HepG2 (cell line): ENCODE results near the gene NFKB1. TPM values are rescaled to one million over a fixed set of nuclear protein-coding genes. Genes with fewer than 3 reads are reported as not detected.

Experiments
- ATAC-seq: fragments of 200-7000 bp; cut with Tn5 transposase; 3 replicates; pipeline ENCODE4 v1.9.1; 2020; ENCODE audit warnings: mild to moderate bottlenecking, moderate library complexity
- BruUV-seq: library from RNA; stranded (reverse); fragments of 400-500 nt; replicated peaks from 2 replicates; lab custom pipeline; 2021; lab: Mats Ljungman, UMichigan
- CTCF ChIA-PET: fragments of 300-600 bp; formaldehyde crosslinking; extraction: SDS; loops from one replicate; lab custom pipeline; 2021; ENCODE audit warnings: low total read pairs, inconsistent platforms, low intra/inter-chr PET ratio; lab: Yijun Ruan, JAX
- POLR2A ChIA-PET: fragments of 350-600 bp; sonication (Branson Sonifier 250); formaldehyde crosslinking; loops from one replicate; lab custom pipeline; 2020; ENCODE audit warnings: antibody characterized with exemption, inconsistent platforms; lab: Yijun Ruan, JAX
- DNase-seq: peaks from one replicate; pipeline ENCODE4 v3.0.0-alpha.2; 2015; ENCODE audit warnings: low spot score
- FAIRE-seq: peaks from 3 replicates; lab custom pipeline; 2011; peaks lifted over from hg19 to GRCh38; lab: Jason Lieb, UNC
- H2AFZ ChIP-seq: one replicate; pipeline ENCODE4 v1.6.1; 2011; ENCODE audit warnings: low read length, inconsistent platforms
- H3K27ac ChIP-seq: fragments of 300-600 bp; 3 replicates; pipeline ENCODE4 v1.8.0; 2011; ENCODE audit warnings: mixed run types, mild to moderate bottlenecking, mixed read lengths, low read length, inconsistent platforms; ENCODE audit not compliant: insufficient read depth; ENCODE audit errors: extremely low read length
- H3K27me3 ChIP-seq, 2 experiments: fragments of 200-600 bp in 1 of 2; 2 replicates in 1 of 2; 3 replicates in 1 of 2; pipeline versions ENCODE4 v1.6.0 to v1.8.0; 2011; ENCODE audit warnings: low read length in 2 of 2, mild to moderate bottlenecking in 2 of 2, moderate library complexity in 2 of 2, inconsistent platforms in 1 of 2; ENCODE audit not compliant: insufficient read depth in 2 of 2, control insufficient read depth in 1 of 2
- H3K36me3 ChIP-seq, 2 experiments: fragments of 200-600 bp in 1 of 2; replicated peaks in 1 of 2; 2 replicates in 1 of 2; 3 replicates in 1 of 2; pipeline versions ENCODE4 v1.5.1 to v1.8.0; 2011; ENCODE audit warnings: low read length in 2 of 2, inconsistent platforms in 1 of 2; ENCODE audit not compliant: insufficient read depth in 2 of 2, control insufficient read depth in 1 of 2
- H3K4me1 ChIP-seq: 2 replicates; pipeline ENCODE4 v1.5.1; 2012; ENCODE audit warnings: low read length, inconsistent platforms; ENCODE audit not compliant: insufficient read depth
- H3K4me2 ChIP-seq: 2 replicates; pipeline ENCODE4 v1.6.0; 2011; ENCODE audit warnings: low read depth, low read length, inconsistent platforms
- H3K4me3 ChIP-seq, 3 experiments: fragments of 200-600 bp in 1 of 3; sonication (generic), shearing (Covaris generic) in 1 of 3; replicated peaks in 1 of 3; 2 replicates each; pipeline ENCODE4 v1.5.1; 2011 to 2016; ENCODE audit warnings: low read length in 3 of 3, inconsistent platforms in 2 of 3, low read depth in 2 of 3, mild to moderate bottlenecking in 2 of 3, control low read depth in 1 of 3, mixed read lengths in 1 of 3; ENCODE audit not compliant: insufficient read depth in 1 of 3
- H3K79me2 ChIP-seq: one replicate; pipeline ENCODE4 v1.6.1; 2011; ENCODE audit warnings: low read length, inconsistent platforms; ENCODE audit not compliant: insufficient read depth
- H3K9ac ChIP-seq: 2 replicates; pipeline ENCODE4 v1.6.0; 2011; ENCODE audit warnings: mild to moderate bottlenecking, low read depth, low read length, inconsistent platforms; ENCODE audit not compliant: insufficient read depth
- H3K9me3 ChIP-seq: 2 replicates; pipeline ENCODE4 v1.5.1; 2012; ENCODE audit warnings: mild to moderate bottlenecking, low read length
- H4K20me1 ChIP-seq: 2 replicates; pipeline ENCODE4 v1.6.0; 2011; ENCODE audit warnings: inconsistent platforms, mild to moderate bottlenecking, low read length, moderate library complexity; ENCODE audit not compliant: insufficient read depth
- ATM ChIP-seq: fragments of 450-650 bp; IDR thresholded peaks from 2 replicates; pipeline ENCODE4 v1.7.1; 2017; ENCODE audit warnings: mild to moderate bottlenecking, borderline replicate concordance
- CHCHD3 ChIP-seq: sonication (generic); formaldehyde crosslinking; IDR thresholded peaks from 2 replicates; pipeline ENCODE4 v1.8.0; 2022; ENCODE audit warnings: mild to moderate bottlenecking, missing genetic modification reagents, moderate library complexity
- CREM ChIP-seq, 2 experiments: sonication (generic) in 1 of 2; formaldehyde crosslinking in 1 of 2; IDR thresholded peaks; 2 replicates each; pipeline versions ENCODE4 v1.4.0 to v1.6.1; 2016 to 2020; ENCODE audit warnings: antibody characterized with exemption in 1 of 2, mild to moderate bottlenecking in 1 of 2, missing genetic modification reagents in 1 of 2
- ELF1 ChIP-seq: sonication (generic); formaldehyde crosslinking; IDR thresholded peaks from 2 replicates; pipeline ENCODE4 v1.4.0; 2020; ENCODE audit warnings: missing genetic modification reagents
- ELF3 ChIP-seq: IDR thresholded peaks from 2 replicates; pipeline ENCODE4 v1.6.1; 2016; ENCODE audit warnings: missing genetic modification reagents, missing compliant biosample characterization
- FOXK2 ChIP-seq: fragments of 450-650 bp; IDR thresholded peaks from 2 replicates; pipeline ENCODE4 v1.6.1; 2016
- KDM1A ChIP-seq: IDR thresholded peaks from 2 replicates; pipeline ENCODE4 v1.6.1; 2016; ENCODE audit warnings: missing compliant biosample characterization
- KDM3A ChIP-seq: IDR thresholded peaks from 2 replicates; pipeline ENCODE4 v1.6.1; 2018; ENCODE audit warnings: low read depth, missing compliant biosample characterization
- KDM5B ChIP-seq: sonication (generic); formaldehyde crosslinking; IDR thresholded peaks from 2 replicates; pipeline ENCODE4 v1.4.0; 2020; ENCODE audit warnings: missing genetic modification reagents, mild to moderate bottlenecking, borderline replicate concordance
- SAFB2 ChIP-seq: sonication (generic); formaldehyde crosslinking; IDR thresholded peaks from 2 replicates; pipeline ENCODE4 v1.5.1; 2020; ENCODE audit warnings: missing genetic modification reagents, low read depth, mild to moderate bottlenecking, borderline replicate concordance
- ZNF317 ChIP-seq: sonication (generic); formaldehyde crosslinking; IDR thresholded peaks from 2 replicates; pipeline ENCODE4 v1.5.0; 2020; ENCODE audit warnings: mild to moderate bottlenecking, missing genetic modification reagents
- WGBS: methylation state at CpG from one replicate; pipeline ENCODE4 v1.1.6; 2017; ENCODE audit warnings: low lambda C conversion rate; 5-methylcytosine and 5-hydroxymethylcytosine counted together
- in situ Hi-C: cut with HindIII; loops from 2 replicates; pipeline ENCODE4 v1.10.0; 2017; ENCODE audit warnings: low pct_unique_long_range_greater_than_20kb; ENCODE audit not compliant: extremely low pct_ligation_motif_present
- intact Hi-C: fragments of 100-400 bp; cut with micrococcal nuclease; formaldehyde crosslinking; loops from one replicate; pipeline ENCODE4 v1.10.0; 2022; ENCODE audit not compliant: unreplicated experiment
- polyA plus RNA-seq, 8 experiments: library from polyadenylated mRNA; depleted of rRNA in 3 of 8; stranded (reverse) in 7 of 8; unstranded in 1 of 8; fragments of >200 nt; fragmentation: Illumina TruSeq in 4 of 8; extraction: Trizol in 4 of 8; gene quantifications; 2 replicates each; pipeline versions ENCODE4 v1.2.1 to v1.2.3, GENCODE V29; 2011 to 2016; ENCODE audit warnings: low read depth in 4 of 8, missing spikeins in 1 of 8, mixed read lengths in 1 of 8; ENCODE audit not compliant: insufficient read depth in 1 of 8
- total RNA-seq, 5 experiments: library from RNA; depleted of rRNA; stranded (reverse); fragments of >200 nt; fragmentation: Illumina TruSeq; extraction: Trizol; gene quantifications; 2 replicates each; pipeline ENCODE4 v1.2.3, GENCODE V29; 2016; ENCODE audit warnings: low read depth in 1 of 5
- TF ChIP-seq, protein P1 (sequence below): sonication (generic); formaldehyde crosslinking; IDR thresholded peaks from 2 replicates; pipeline ENCODE4 v1.4.0; 2020; ENCODE audit warnings: mild to moderate bottlenecking, missing genetic modification reagents
- TF ChIP-seq, protein P2 (sequence below): sonication (generic); formaldehyde crosslinking; IDR thresholded peaks from 2 replicates; pipeline ENCODE4 v1.4.0; 2020; ENCODE audit warnings: missing genetic modification reagents, borderline replicate concordance
- TF ChIP-seq, protein P3 (sequence below): sonication (generic); formaldehyde crosslinking; IDR thresholded peaks from 2 replicates; pipeline ENCODE4 v1.4.0; 2020; ENCODE audit warnings: missing genetic modification reagents

Gene NFKB1
- total and polyA plus RNA-seq, 2 of the 13 experiments (the other 11 are each of a cell fraction or from before 2014, with no cell fraction given), result 15.4 to 31.6 TPM

DNA sequence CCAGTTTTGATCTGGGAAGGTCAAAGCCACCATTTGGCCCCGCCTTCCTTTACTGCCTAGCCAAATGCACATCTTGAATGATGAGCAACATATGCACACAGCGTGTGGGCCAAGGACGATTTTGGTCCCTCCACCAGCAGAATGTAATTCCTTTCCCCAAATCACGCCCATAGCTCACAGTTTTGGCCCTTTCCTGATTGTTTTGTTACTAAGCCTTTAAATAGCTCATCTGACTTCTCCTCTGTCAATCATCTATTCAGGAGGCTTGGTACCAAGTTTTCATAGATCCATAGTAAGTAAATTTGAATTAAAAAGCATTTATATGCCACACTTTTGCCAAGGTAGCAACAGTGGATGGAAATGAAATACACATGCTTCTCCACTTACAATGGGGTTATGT, 123.3 kb downstream of the NFKB1 start (continued):
- TF ChIP-seq, protein P1, sequence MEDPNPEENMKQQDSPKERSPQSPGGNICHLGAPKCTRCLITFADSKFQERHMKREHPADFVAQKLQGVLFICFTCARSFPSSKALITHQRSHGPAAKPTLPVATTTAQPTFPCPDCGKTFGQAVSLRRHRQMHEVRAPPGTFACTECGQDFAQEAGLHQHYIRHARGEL (CRISPR knock-in tag), result no peak
- no peak for TF ChIP-seq CREM (IDR thresholded peaks at IDR 0.05)
- no peak for TF ChIP-seq CREM (CRISPR knock-in tag; IDR thresholded peaks at IDR 0.05)
- TF ChIP-seq CHCHD3, result no peak
- no peak for TF ChIP-seq ELF1 (CRISPR knock-in tag)
- TF ChIP-seq ATM, result no peak
- no peak for TF ChIP-seq ZNF317
- TF ChIP-seq, protein P2, sequence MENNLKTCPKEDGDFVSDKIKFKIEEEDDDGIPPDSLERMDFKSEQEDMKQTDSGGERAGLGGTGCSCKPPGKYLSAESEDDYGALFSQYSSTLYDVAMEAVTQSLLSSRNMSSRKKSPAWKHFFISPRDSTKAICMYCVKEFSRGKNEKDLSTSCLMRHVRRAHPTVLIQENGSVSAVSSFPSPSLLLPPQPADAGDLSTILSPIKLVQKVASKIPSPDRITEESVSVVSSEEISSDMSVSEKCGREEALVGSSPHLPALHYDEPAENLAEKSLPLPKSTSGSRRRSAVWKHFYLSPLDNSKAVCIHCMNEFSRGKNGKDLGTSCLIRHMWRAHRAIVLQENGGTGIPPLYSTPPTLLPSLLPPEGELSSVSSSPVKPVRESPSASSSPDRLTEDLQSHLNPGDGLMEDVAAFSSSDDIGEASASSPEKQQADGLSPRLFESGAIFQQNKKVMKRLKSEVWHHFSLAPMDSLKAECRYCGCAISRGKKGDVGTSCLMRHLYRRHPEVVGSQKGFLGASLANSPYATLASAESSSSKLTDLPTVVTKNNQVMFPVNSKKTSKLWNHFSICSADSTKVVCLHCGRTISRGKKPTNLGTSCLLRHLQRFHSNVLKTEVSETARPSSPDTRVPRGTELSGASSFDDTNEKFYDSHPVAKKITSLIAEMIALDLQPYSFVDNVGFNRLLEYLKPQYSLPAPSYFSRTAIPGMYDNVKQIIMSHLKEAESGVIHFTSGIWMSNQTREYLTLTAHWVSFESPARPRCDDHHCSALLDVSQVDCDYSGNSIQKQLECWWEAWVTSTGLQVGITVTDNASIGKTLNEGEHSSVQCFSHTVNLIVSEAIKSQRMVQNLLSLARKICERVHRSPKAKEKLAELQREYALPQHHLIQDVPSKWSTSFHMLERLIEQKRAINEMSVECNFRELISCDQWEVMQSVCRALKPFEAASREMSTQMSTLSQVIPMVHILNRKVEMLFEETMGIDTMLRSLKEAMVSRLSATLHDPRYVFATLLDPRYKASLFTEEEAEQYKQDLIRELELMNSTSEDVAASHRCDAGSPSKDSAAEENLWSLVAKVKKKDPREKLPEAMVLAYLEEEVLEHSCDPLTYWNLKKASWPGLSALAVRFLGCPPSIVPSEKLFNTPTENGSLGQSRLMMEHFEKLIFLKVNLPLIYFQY (CRISPR knock-in tag), result no peak

DNA sequence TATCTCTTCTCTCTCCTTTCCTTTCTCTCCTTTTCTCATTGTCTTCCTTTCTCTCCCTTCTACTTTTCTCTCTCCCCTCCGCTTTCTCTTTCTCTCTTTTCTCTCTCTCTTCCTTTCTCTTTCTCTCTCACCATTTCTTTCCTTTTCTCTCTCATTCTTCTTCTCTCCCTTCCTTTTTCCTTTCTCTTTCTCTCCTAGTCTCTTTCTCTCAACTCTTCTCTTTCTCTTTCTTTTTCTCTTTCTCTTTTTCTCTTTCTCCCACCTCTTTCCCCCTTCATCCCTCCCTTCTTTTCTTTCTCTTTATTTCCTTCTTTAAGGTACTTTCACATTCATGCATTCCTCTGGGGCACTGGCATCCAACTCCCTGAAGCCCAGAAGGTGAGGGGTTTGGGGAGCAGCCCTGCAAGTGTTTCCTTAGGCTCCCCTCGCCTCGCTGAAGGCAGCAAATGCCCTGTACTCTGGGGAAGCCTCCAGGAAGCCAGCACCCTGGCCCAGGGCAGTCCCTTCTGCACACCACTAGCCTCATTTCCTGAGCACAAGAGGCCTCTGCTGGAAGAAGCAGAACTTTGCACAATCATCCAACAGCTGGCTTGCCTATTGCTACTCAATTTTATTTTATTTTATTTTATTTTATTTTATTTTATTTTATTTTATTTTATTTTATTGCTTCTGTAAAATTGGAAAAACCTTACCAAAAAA, 124.2 kb downstream of the NFKB1 start:
- BruUV-seq, result no TSS peak
- ATAC-seq, result peak; percentile 77
- peak overlapping the region; percentile 59 for H3K4me2 ChIP-seq
- no peaks in the 10 kb centered on the region for H3K27me3 ChIP-seq
- no peak for FAIRE-seq
- in situ Hi-C loops, result no loop called here
- no peaks in the 10 kb centered on the region for H4K20me1 ChIP-seq
- WGBS, result 44% methylated on average over 3 of the region's 3 CpGs
- H3K4me3 ChIP-seq, result peak overlapping the region in 1 of 3 experiments; percentile 31; a peak in 2 of 6 replicates
- no peaks in the 10 kb centered on the region for H3K36me3 ChIP-seq
- ChIA-PET POLR2A (interaction anchor here (1.9 kb wide), 1 partner anchor 202 kb away, joined by 12 read pairs; the partner anchor contains the start of gene UBE2D3), CTCF (interaction anchor here (1.2 kb wide), 1 partner anchor 176 kb away, joined by 3 read pairs; no protein-coding TSS in a partner anchor)
- intact Hi-C loops, result loop anchor here (1.0 to 10.0 kb wide), 3 partner anchors 89 to 177 kb away; no protein-coding TSS in a partner anchor
- H3K9me3 ChIP-seq, result no peaks in the 10 kb centered on the region
- DNase-seq, result peak; percentile 59
- H3K27ac ChIP-seq, result no peak overlapping the region
- no peaks in the 10 kb centered on the region for H3K79me2 ChIP-seq
- no peak overlapping the region for H3K9ac ChIP-seq
- peak overlapping the region; percentile 67 for H2AFZ ChIP-seq
- peaks cover 48% of the 10 kb centered on the region for H3K4me1 ChIP-seq
- TF ChIP-seq KDM5B (CRISPR knock-in tag) (no peak), ELF3 (CRISPR knock-in tag) (0 out of 2 replicates have a peak, but pooled peaks have one; percentile 48), KDM3A (CRISPR knock-in tag) (no peak), SAFB2 (CRISPR knock-in tag) (no peak), KDM1A (CRISPR knock-in tag) (no peak), FOXK2 (0 out of 2 replicates have a peak, but pooled peaks have one; percentile 8)
- TF ChIP-seq, protein P3, sequence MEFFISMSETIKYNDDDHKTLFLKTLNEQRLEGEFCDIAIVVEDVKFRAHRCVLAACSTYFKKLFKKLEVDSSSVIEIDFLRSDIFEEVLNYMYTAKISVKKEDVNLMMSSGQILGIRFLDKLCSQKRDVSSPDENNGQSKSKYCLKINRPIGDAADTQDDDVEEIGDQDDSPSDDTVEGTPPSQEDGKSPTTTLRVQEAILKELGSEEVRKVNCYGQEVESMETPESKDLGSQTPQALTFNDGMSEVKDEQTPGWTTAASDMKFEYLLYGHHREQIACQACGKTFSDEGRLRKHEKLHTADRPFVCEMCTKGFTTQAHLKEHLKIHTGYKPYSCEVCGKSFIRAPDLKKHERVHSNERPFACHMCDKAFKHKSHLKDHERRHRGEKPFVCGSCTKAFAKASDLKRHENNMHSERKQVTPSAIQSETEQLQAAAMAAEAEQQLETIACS (CRISPR knock-in tag), result no peak
